Smooth muscle cell (in vitro differentiated cells): ENCODE data around the gene IL20RB. TPM values are rescaled to one million over a fixed set of nuclear protein-coding genes. Genes with fewer than 3 reads are reported as not detected.

Experiments used
- DNase-seq: peaks from one replicate; lab custom pipeline; 2025; ENCODE audit not compliant: unreplicated experiment; lab: John Stamatoyannopoulos, UW
- H2AFZ ChIP-seq: fragments of 200-600 bp; sonication (generic); 2 replicates; pipeline ENCODE4 v1.6.0; 2016; ENCODE audit warnings: antibody characterized with exemption, low read depth, mild to moderate bottlenecking
- H3F3A ChIP-seq: fragments of 200-600 bp; sonication (generic); 2 replicates; pipeline ENCODE4 v1.6.0; 2017; ENCODE audit warnings: antibody characterized with exemption, low read depth
- H3K27ac ChIP-seq: fragments of 200-600 bp; sonication (generic); 2 replicates; pipeline ENCODE4 v1.5.1; 2016; ENCODE audit warnings: low read depth, mild to moderate bottlenecking
- H3K27me3 ChIP-seq: fragments of 200-600 bp; sonication (generic); 2 replicates; pipeline ENCODE4 v1.6.1; 2016; ENCODE audit warnings: low read depth, mild to moderate bottlenecking
- H3K36me3 ChIP-seq: fragments of 200-600 bp; sonication (generic); 2 replicates; pipeline ENCODE4 v1.5.1; 2016; ENCODE audit warnings: low read depth
- H3K4me1 ChIP-seq: fragments of 200-600 bp; sonication (generic); 2 replicates; pipeline ENCODE4 v1.5.1; 2016; ENCODE audit warnings: low read depth
- H3K4me2 ChIP-seq: fragments of 200-600 bp; sonication (generic); 2 replicates; pipeline ENCODE4 v1.6.0; 2016; ENCODE audit warnings: mild to moderate bottlenecking
- H3K4me3 ChIP-seq: fragments of 200-600 bp; sonication (generic); 2 replicates; pipeline ENCODE4 v1.5.1; 2016; ENCODE audit warnings: mild to moderate bottlenecking
- H3K79me2 ChIP-seq: fragments of 200-600 bp; sonication (generic); 2 replicates; pipeline ENCODE4 v1.6.0; 2016; ENCODE audit warnings: low read depth, mild to moderate bottlenecking
- H3K9ac ChIP-seq: fragments of 200-600 bp; sonication (generic); 2 replicates; pipeline ENCODE4 v1.6.0; 2016; ENCODE audit warnings: low read depth
- H3K9me3 ChIP-seq: fragments of 200-600 bp; sonication (generic); replicated peaks from 2 replicates; pipeline ENCODE4 v1.5.1; 2016; ENCODE audit warnings: low read depth
- H4K20me1 ChIP-seq: fragments of 200-600 bp; sonication (generic); 2 replicates; pipeline ENCODE4 v1.6.0; 2016; ENCODE audit warnings: low read depth
- WGBS: methylation state at CpG from one replicate; pipeline ENCODE4 v1.1.7; 2016; ENCODE audit warnings: low lambda C conversion rate; 5-methylcytosine and 5-hydroxymethylcytosine counted together
- polyA plus RNA-seq: library from polyadenylated mRNA; unstranded; fragments of >200 nt; fragmentation: Nextera tagmentation; extraction: Ambion mirVana; gene quantifications from 2 replicates; pipeline ENCODE4 v1.2.1, GENCODE V29; 2016
- total RNA-seq: library from RNA; depleted of rRNA; stranded (reverse); fragments of >200 nt; gene quantifications from 2 replicates; pipeline ENCODE4 v1.2.3, GENCODE V29; 2014
- TF ChIP-seq, protein P1 (sequence below): fragments of 200-600 bp; sonication (generic); IDR thresholded peaks from 2 replicates; pipeline ENCODE4 v1.5.1; 2017; ENCODE audit warnings: borderline replicate concordance, mild to moderate bottlenecking, antibody characterized with exemption; ENCODE audit not compliant: insufficient read depth, poor library complexity, severe bottlenecking

Gene IL20RB
- total and polyA plus RNA-seq, 2 experiments from 2014 or later = 1.7 TPM

DNA sequence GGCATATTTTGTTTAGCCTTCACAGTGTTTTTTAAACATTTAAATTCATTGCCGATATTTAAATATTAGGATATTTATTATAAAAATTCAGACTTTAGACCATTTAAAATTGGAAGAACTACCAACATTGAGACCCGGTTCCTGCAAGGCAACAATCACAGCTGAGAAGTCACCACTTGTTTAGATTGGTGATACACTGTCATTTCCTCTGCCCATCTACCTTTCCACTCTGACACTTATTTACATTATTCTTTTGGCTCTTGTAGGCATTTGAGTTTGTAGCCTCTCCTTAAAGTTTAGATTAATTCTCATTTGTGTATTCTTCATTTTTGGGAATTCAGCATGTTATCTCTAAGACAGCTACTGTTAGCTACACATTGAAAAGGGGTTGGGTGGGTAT lies 10.3 kb upstream of the IL20RB start:
- peaks cover 30% of the 10 kb centered on the region for H3K79me2 ChIP-seq
- peaks cover 4% of the 10 kb centered on the region for H3K4me1 ChIP-seq
- no peaks in the 10 kb centered on the region for H3K27me3 ChIP-seq
- TF ChIP-seq, protein P1, sequence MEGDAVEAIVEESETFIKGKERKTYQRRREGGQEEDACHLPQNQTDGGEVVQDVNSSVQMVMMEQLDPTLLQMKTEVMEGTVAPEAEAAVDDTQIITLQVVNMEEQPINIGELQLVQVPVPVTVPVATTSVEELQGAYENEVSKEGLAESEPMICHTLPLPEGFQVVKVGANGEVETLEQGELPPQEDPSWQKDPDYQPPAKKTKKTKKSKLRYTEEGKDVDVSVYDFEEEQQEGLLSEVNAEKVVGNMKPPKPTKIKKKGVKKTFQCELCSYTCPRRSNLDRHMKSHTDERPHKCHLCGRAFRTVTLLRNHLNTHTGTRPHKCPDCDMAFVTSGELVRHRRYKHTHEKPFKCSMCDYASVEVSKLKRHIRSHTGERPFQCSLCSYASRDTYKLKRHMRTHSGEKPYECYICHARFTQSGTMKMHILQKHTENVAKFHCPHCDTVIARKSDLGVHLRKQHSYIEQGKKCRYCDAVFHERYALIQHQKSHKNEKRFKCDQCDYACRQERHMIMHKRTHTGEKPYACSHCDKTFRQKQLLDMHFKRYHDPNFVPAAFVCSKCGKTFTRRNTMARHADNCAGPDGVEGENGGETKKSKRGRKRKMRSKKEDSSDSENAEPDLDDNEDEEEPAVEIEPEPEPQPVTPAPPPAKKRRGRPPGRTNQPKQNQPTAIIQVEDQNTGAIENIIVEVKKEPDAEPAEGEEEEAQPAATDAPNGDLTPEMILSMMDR = no peak
- no peak for DNase-seq
- no peaks in the 10 kb centered on the region for H3K9me3 ChIP-seq
- H3K4me2 ChIP-seq = no peak overlapping the region
- no peak overlapping the region for H3K9ac ChIP-seq
- no peak overlapping the region for H2AFZ ChIP-seq
- H3F3A ChIP-seq = no peaks in the 10 kb centered on the region
- 79% methylated on average over 2 of the region's 2 CpGs for WGBS
- peaks cover 21% of the 10 kb centered on the region for H4K20me1 ChIP-seq
- H3K4me3 ChIP-seq = no peak overlapping the region
- H3K27ac ChIP-seq = no peak overlapping the region
- no peaks in the 10 kb centered on the region for H3K36me3 ChIP-seq

DNA sequence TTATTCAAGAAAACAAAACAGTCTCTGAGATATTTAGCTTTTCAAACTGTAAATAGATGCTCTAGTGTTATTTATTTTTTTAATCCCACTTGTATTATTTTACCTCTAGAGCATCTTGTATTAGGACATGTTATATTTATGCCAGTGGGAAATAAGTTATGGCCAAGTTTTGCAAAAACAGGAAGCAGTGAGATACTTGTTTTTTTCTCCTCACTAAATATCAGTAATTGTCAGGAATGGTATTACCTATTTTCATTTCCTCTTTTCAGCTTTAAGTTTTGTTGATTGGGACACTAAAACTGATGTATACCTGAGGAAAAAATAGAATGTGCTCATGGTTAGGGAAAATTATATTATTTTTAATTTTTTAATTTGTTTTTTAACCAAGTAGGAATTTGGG lies 8.6 kb upstream of the IL20RB start:
- H3K9ac ChIP-seq = no peak overlapping the region
- H3K36me3 ChIP-seq = no peaks in the 10 kb centered on the region
- H3F3A ChIP-seq = no peaks in the 10 kb centered on the region
- H4K20me1 ChIP-seq = peaks cover 6% of the 10 kb centered on the region
- no peak overlapping the region for H3K27ac ChIP-seq
- no peak overlapping the region for H3K4me2 ChIP-seq
- H3K4me1 ChIP-seq = no peaks in the 10 kb centered on the region
- DNase-seq = no peak
- peaks cover 16% of the 10 kb centered on the region for H3K79me2 ChIP-seq
- TF ChIP-seq, protein P1 = no peak
- H3K9me3 ChIP-seq = no peaks in the 10 kb centered on the region
- no peaks in the 10 kb centered on the region for H3K27me3 ChIP-seq
- H3K4me3 ChIP-seq = no peak overlapping the region
- no peak overlapping the region for H2AFZ ChIP-seq

DNA sequence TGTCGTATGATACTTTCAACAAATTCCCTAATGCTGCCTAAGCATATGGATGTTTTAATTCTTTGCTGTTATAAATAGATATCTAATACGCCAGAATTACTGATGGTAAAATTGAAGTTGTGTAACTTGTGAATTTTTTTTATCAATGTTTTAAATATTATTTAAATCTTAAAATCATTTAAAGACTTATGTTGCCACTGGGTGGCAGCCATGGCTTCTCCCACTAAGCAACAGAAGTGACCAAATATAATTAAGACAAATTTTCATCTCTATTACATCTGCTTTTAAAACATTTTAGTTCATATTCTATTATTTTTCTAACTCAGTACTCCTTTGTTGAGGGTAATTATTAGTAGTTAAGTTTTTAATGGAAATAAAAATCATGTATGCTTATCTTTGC lies 8.1 kb upstream of the IL20RB start:
- Histone ChIP-seq H3K9ac (no peak overlapping the region), H4K20me1 (peaks cover under 1% of the 10 kb centered on the region), H3F3A (no peaks in the 10 kb centered on the region), H3K4me2 (no peak overlapping the region), H3K27me3 (no peaks in the 10 kb centered on the region), H3K4me1 (no peaks in the 10 kb centered on the region), H3K36me3 (no peaks in the 10 kb centered on the region), H3K4me3 (no peak overlapping the region), H3K79me2 (peaks cover 10% of the 10 kb centered on the region), H3K9me3 (no peaks in the 10 kb centered on the region), H2AFZ (no peak overlapping the region), H3K27ac (no peak overlapping the region)
- 98% methylated on average over 2 of the region's 2 CpGs for WGBS
- TF ChIP-seq, protein P1 = no peak
- DNase-seq = no peak

DNA sequence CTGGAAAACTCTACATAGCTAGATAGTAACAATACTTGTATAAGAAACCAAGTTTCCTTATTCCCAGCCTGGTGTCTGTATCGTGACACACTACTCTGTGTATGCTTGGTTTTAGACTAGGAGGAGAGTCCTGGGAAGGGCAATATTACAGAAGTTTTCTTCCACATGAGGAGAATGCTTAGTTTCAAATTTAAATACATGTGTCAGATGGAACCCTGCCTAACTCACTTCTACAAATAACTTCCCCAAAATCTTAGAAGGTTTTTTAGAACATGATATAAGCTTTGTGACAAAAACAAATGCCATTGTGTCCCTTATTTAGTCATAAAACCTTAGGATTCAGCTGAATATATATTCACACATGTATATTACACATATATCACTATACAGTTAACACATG lies 7.2 kb upstream of the IL20RB start:
- Histone ChIP-seq H3K79me2 (peaks cover 5% of the 10 kb centered on the region), H2AFZ (no peak overlapping the region)

More for the DNA sequence above, 7.2 kb upstream of the IL20RB start:
- whole genome bisulfite sequencing = 86% methylated on average over 1 of the region's 1 CpG
- Histone ChIP-seq H3K27me3 (no peaks in the 10 kb centered on the region), H3K4me1 (no peaks in the 10 kb centered on the region), H3K4me3 (no peak overlapping the region), H3K9me3 (no peaks in the 10 kb centered on the region), H4K20me1 (no peaks in the 10 kb centered on the region), H3F3A (no peaks in the 10 kb centered on the region), H3K4me2 (no peak overlapping the region), H3K9ac (no peak overlapping the region), H3K36me3 (no peaks in the 10 kb centered on the region), H3K27ac (no peak overlapping the region)
- DNase-seq = no peak
- TF ChIP-seq, protein P1 = no peak
